SK-N-SH treated with all-trans-retinoic acid at 6 μM for 48 hours (cell line): ENCODE measurements around the gene ZFYVE21.

Experiments
- ATAC-seq: fragments of 200-7000 bp; cut with Tn5 transposase; 3 replicates; pipeline ENCODE4 v1.9.1; 2020; ENCODE audit warnings: mild to moderate bottlenecking, moderate library complexity
- ARNTL ChIP-seq: fragments of 450-650 bp; formaldehyde crosslinking; IDR thresholded peaks from 2 replicates; pipeline ENCODE4 v1.5.0; 2020; ENCODE audit warnings: low read depth, mild to moderate bottlenecking, moderate library complexity, borderline replicate concordance
- BACH2 ChIP-seq: fragments of 250-450 bp; sonication (Bioruptor Pico); IDR thresholded peaks from 2 replicates; pipeline ENCODE4 v1.9.0; 2021; ENCODE audit warnings: mild to moderate bottlenecking, borderline replicate concordance
- CSDC2 ChIP-seq: fragments of 250-450 bp; sonication (Bioruptor Pico); IDR thresholded peaks from 2 replicates; pipeline ENCODE4 v1.5.0; 2020; ENCODE audit warnings: mild to moderate bottlenecking, moderate library complexity
- ESRRG ChIP-seq: fragments of 250-450 bp; sonication (Bioruptor Pico); IDR thresholded peaks from 2 replicates; pipeline ENCODE4 v1.6.1; 2021; ENCODE audit warnings: mild to moderate bottlenecking
- ISL1 ChIP-seq: fragments of 250-450 bp; sonication (Bioruptor Pico); IDR thresholded peaks from 2 replicates; pipeline ENCODE4 v2.1.2; 2022; ENCODE audit warnings: mild to moderate bottlenecking, moderate library complexity
- OSR1 ChIP-seq: fragments of 250-450 bp; sonication (Bioruptor Pico); IDR thresholded peaks from 2 replicates; pipeline ENCODE4 v1.8.0; 2022; ENCODE audit warnings: moderate library complexity, mild to moderate bottlenecking, inconsistent platforms
- PPARA ChIP-seq: fragments of 250-450 bp; sonication (Bioruptor Pico); IDR thresholded peaks from 2 replicates; pipeline ENCODE4 v1.5.0; 2020; ENCODE audit warnings: mild to moderate bottlenecking, borderline replicate concordance
- SNAI2 ChIP-seq: fragments of 250-450 bp; sonication (Bioruptor Pico); IDR thresholded peaks from 2 replicates; pipeline ENCODE4 v1.5.0; 2020; ENCODE audit warnings: mild to moderate bottlenecking, moderate library complexity
- TCF4 ChIP-seq: fragments of 250-450 bp; sonication (Bioruptor Pico); IDR thresholded peaks from 2 replicates; pipeline ENCODE4 v1.8.0; 2021; ENCODE audit warnings: mild to moderate bottlenecking, moderate library complexity, borderline replicate concordance
- TOX ChIP-seq: fragments of 250-450 bp; sonication (Bioruptor Pico); IDR thresholded peaks from 2 replicates; pipeline ENCODE4 v1.8.0; 2021; ENCODE audit warnings: mild to moderate bottlenecking, moderate library complexity, borderline replicate concordance
- ZFP30 ChIP-seq: fragments of 450-650 bp; formaldehyde crosslinking; IDR thresholded peaks from 2 replicates; pipeline ENCODE4 v1.5.0; 2022; ENCODE audit warnings: mild to moderate bottlenecking, moderate library complexity
- ZNF565 ChIP-seq: fragments of 450-650 bp; formaldehyde crosslinking; conservative IDR thresholded peaks from 2 replicates; pipeline ENCODE4 v1.5.0; 2020; ENCODE audit warnings: low read depth, mild to moderate bottlenecking, moderate library complexity
- ZNF70 ChIP-seq: fragments of 450-650 bp; formaldehyde crosslinking; IDR thresholded peaks from 2 replicates; pipeline ENCODE4 v1.5.0; 2020; ENCODE audit warnings: mild to moderate bottlenecking, moderate library complexity
- ZNF8 ChIP-seq: fragments of 450-650 bp; formaldehyde crosslinking; IDR thresholded peaks from 2 replicates; pipeline ENCODE4 v1.5.0; 2020; ENCODE audit warnings: mild to moderate bottlenecking, moderate library complexity
- TF ChIP-seq, protein P1 (sequence below): fragments of 250-450 bp; sonication (Bioruptor Pico); IDR thresholded peaks from 2 replicates; pipeline ENCODE4 v1.8.0; 2021; ENCODE audit warnings: low read depth, mild to moderate bottlenecking, moderate library complexity, borderline replicate concordance
- TF ChIP-seq, protein P2 (sequence below): fragments of 250-450 bp; sonication (Bioruptor Pico); IDR thresholded peaks from 2 replicates; pipeline ENCODE4 v1.5.1; 2020; ENCODE audit warnings: low read depth, mild to moderate bottlenecking, moderate library complexity
- TF ChIP-seq, protein P3 (sequence below): fragments of 250-450 bp; sonication (Bioruptor Pico); IDR thresholded peaks from 2 replicates; pipeline ENCODE4 v1.5.0; 2020; ENCODE audit warnings: mild to moderate bottlenecking, moderate library complexity
- TF ChIP-seq, protein P4 (sequence below): fragments of 250-450 bp; sonication (Bioruptor Pico); IDR thresholded peaks from 2 replicates; pipeline ENCODE4 v1.5.1; 2021; ENCODE audit warnings: mild to moderate bottlenecking, moderate library complexity

ZFYVE21 gene

DNA sequence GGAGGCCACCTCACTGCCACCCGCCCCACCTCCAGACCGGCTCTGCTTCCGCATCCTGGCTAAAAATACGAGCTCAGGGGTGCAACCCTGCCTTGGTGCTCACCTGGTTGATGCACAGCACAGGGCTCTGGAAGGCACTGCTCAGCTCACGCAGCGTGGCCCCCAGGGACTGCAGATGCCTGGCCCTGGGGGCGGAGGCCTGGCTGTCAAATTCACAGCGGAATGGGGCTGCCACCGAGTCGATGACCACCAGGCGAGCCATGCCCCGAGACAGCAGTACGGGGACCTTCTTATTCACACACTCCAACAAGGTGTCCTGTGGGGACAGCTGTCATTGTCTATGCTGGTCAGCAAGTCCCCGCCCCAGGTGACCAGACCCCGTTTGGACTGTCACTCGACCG is 16.3 kb upstream of the ZFYVE21 start:
- TF ChIP-seq SNAI2 (CRISPR knock-in tag) (no peak), ESRRG (CRISPR knock-in tag) (no peak), ZNF565 (no peak), OSR1 (no peak), TCF4 (CRISPR knock-in tag) (no peak)
- TF ChIP-seq, protein P1, sequence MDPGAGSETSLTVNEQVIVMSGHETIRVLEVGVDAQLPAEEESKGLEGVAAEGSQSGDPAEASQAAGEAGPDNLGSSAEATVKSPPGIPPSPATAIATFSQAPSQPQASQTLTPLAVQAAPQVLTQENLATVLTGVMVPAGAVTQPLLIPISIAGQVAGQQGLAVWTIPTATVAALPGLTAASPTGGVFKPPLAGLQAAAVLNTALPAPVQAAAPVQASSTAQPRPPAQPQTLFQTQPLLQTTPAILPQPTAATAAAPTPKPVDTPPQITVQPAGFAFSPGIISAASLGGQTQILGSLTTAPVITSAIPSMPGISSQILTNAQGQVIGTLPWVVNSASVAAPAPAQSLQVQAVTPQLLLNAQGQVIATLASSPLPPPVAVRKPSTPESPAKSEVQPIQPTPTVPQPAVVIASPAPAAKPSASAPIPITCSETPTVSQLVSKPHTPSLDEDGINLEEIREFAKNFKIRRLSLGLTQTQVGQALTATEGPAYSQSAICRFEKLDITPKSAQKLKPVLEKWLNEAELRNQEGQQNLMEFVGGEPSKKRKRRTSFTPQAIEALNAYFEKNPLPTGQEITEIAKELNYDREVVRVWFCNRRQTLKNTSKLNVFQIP (CRISPR knock-in tag) = no peak
- ATAC-seq = no peak

DNA sequence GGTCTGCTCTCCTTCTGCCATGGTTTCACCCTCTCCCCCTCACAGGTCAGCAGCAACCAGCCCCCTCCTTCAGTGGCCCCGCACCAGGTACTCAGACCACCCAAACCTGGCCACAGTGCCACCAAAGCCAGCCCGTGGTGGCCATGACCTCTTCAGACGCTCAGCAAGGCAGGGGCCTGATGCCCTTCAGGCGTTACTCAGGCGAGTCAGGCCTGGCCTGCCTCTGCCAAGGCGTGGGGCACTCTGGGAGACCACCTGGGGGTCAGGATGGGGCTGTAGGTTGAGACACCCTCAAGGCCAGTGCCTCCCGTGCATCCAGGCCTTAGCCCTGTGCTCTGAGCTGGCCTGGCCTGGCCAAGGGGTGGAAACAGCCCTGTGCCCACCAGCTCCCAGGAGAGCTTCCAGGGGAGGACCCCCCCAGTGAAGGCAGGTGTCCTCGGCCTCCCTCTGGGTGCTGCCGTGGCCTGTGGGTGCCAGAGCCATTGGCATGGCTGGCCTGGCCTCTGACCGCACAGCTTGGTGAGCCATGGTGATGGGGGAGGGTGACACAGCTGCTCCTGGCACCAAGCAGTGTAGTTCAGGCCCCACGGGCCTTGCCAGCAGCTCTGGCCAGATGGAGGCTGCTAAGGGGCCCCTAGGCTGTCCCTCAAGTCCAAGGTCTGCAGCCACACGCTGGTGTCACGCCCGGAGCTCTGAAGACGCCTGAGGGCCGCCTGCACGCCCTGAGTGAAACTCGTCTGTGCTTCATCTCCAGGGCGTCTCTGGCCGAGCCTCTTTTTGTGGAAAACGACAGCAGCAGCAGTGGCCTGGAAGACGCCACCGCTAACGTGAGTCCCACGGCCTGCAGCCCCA is 15.5 kb upstream of the ZFYVE21 start:
- no peak; the same call in 2 of the 3 replicates for ATAC-seq
- TF ChIP-seq, protein P2, sequence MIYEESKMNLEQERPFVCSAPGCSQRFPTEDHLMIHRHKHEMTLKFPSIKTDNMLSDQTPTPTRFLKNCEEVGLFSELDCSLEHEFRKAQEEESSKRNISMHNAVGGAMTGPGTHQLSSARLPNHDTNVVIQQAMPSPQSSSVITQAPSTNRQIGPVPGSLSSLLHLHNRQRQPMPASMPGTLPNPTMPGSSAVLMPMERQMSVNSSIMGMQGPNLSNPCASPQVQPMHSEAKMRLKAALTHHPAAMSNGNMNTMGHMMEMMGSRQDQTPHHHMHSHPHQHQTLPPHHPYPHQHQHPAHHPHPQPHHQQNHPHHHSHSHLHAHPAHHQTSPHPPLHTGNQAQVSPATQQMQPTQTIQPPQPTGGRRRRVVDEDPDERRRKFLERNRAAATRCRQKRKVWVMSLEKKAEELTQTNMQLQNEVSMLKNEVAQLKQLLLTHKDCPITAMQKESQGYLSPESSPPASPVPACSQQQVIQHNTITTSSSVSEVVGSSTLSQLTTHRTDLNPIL = no peak
- TF ChIP-seq CSDC2 (no peak), ARNTL (CRISPR knock-in tag) (no peak), TOX (CRISPR knock-in tag) (no peak), ZNF70 (CRISPR knock-in tag) (no peak), ESRRG (CRISPR knock-in tag) (no peak)
- TF ChIP-seq, protein P3, sequence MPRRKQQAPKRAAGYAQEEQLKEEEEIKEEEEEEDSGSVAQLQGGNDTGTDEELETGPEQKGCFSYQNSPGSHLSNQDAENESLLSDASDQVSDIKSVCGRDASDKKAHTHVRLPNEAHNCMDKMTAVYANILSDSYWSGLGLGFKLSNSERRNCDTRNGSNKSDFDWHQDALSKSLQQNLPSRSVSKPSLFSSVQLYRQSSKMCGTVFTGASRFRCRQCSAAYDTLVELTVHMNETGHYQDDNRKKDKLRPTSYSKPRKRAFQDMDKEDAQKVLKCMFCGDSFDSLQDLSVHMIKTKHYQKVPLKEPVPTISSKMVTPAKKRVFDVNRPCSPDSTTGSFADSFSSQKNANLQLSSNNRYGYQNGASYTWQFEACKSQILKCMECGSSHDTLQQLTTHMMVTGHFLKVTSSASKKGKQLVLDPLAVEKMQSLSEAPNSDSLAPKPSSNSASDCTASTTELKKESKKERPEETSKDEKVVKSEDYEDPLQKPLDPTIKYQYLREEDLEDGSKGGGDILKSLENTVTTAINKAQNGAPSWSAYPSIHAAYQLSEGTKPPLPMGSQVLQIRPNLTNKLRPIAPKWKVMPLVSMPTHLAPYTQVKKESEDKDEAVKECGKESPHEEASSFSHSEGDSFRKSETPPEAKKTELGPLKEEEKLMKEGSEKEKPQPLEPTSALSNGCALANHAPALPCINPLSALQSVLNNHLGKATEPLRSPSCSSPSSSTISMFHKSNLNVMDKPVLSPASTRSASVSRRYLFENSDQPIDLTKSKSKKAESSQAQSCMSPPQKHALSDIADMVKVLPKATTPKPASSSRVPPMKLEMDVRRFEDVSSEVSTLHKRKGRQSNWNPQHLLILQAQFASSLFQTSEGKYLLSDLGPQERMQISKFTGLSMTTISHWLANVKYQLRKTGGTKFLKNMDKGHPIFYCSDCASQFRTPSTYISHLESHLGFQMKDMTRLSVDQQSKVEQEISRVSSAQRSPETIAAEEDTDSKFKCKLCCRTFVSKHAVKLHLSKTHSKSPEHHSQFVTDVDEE (CRISPR knock-in tag) = no peak

DNA sequence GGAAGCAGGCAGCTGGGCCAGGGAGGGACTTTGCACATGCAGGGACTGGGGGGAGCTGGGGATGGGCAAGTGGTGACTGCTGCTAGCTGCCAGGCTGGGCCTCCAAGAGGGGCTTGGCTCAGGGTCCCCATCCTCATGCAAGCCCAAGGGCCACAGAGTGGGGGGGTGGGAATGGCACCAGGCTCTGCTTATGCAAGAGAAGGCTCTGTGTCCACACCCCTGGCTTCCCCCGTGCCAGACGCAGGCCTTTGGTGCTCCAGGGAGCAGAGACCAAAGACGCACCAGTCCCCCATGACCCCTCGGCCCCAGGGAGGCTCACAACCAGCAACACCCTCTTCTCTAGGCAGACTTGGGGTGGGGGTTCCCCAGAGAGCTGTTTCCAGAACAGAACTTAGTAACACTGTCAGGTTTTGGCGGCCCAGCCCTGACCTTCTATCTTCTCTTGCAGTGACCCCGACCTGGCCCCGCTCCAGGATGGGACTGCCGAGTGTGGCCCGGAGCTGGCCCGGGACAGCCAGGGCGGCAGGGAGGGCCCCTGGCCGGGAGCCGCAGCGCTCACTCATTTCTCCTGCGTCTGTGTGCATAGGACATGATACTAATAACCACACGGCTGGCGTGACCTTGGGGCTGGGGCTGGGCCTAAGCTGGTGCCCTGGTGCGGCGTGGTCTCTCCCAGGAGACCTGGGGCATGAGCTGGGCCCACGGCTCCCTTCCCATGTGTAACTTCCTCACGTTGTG is 14.7 kb upstream of the ZFYVE21 start:
- no peak for ATAC-seq
- TF ChIP-seq PPARA (CRISPR knock-in tag) = no peak
- TF ChIP-seq TCF4 (CRISPR knock-in tag) = no peak
- no peak for TF ChIP-seq TOX (CRISPR knock-in tag)
- no peak for TF ChIP-seq ESRRG (CRISPR knock-in tag)
- no peak for TF ChIP-seq ZFP30 (CRISPR knock-in tag)
- TF ChIP-seq, protein P4, sequence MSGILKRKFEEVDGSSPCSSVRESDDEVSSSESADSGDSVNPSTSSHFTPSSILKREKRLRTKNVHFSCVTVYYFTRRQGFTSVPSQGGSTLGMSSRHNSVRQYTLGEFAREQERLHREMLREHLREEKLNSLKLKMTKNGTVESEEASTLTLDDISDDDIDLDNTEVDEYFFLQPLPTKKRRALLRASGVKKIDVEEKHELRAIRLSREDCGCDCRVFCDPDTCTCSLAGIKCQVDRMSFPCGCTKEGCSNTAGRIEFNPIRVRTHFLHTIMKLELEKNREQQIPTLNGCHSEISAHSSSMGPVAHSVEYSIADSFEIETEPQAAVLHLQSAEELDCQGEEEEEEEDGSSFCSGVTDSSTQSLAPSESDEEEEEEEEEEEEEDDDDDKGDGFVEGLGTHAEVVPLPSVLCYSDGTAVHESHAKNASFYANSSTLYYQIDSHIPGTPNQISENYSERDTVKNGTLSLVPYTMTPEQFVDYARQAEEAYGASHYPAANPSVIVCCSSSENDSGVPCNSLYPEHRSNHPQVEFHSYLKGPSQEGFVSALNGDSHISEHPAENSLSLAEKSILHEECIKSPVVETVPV = no peak
- no peak for TF ChIP-seq ZNF8 (CRISPR knock-in tag)
- TF ChIP-seq BACH2 (CRISPR knock-in tag) = no peak

DNA sequence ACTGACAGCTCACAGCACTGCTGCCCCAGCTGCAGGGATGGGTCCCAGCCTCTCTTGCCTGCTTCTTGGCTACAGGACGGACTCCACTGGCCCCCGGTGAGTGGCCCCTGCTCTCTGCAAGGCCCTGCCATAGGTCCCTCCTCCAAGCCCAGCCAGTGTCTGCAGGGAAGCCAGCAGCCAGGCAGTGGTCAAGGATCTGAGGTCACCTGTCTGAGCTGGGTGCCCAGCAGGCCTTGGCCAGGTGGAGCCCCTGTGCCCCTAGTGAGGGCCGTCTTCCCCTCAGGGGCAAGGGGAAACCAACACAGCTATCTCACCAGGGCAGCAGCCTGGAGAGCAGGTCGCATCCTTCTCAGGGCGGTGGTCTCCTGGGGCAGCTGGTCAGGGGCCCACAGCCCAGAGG is 13.5 kb upstream of the ZFYVE21 start:
- ATAC-seq = no peak; the same call in 2 of the 3 replicates

More for the DNA sequence above, 13.5 kb upstream of the ZFYVE21 start:
- TF ChIP-seq, protein P2 = no peak
- TF ChIP-seq ZNF70 (CRISPR knock-in tag) (no peak), ZNF8 (CRISPR knock-in tag) (no peak), OSR1 (no peak), ISL1 (no peak)
